CD4-positive, alpha-beta T cell (primary cell): ENCODE data around the gene RILPL2. TPM values are rescaled to one million over a fixed set of nuclear protein-coding genes. Genes with fewer than 3 reads are reported as not detected.

ENCODE experiments used
- ATAC-seq: fragments of 200-7000 bp; cut with Tn5 transposase; one replicate; pipeline ENCODE4 v1.10.0; 2022; ENCODE audit warnings: mild to moderate bottlenecking; ENCODE audit not compliant: poor library complexity
- CTCF ChIA-PET: fragments of 350-600 bp; sonication (Branson Sonifier 250); formaldehyde crosslinking; loops from one replicate; lab custom pipeline; 2021; ENCODE audit warnings: antibody characterized with exemption, inconsistent platforms; lab: Charles Lee
- POLR2A ChIA-PET: fragments of 350-600 bp; sonication (Branson Sonifier 250); formaldehyde crosslinking; loops from one replicate; lab custom pipeline; 2021; ENCODE audit warnings: antibody characterized with exemption, inconsistent platforms; lab: Charles Lee
- DNase-seq, 14 experiments: peaks; one replicate each; pipeline ENCODE4 v3.0.0-alpha.2; 2013 to 2020; ENCODE audit warnings: mixed read lengths in 2 of 14
- H3K27ac ChIP-seq, 2 donors: one replicate each; pipeline versions ENCODE4 v1.5.1 to v1.7.0; 2013; ENCODE audit warnings: low read length in 2 of 2, low read depth in 1 of 2, mild to moderate bottlenecking in 1 of 2
- H3K27me3 ChIP-seq, 2 experiments: 1 replicate in 1 of 2; 2 replicates in 1 of 2; pipeline versions ENCODE4 v1.6.1 to v1.7.0; 2013; ENCODE audit warnings: low read length in 2 of 2, control low read depth in 1 of 2, mild to moderate bottlenecking in 1 of 2, moderate library complexity in 1 of 2; ENCODE audit not compliant: insufficient read depth in 2 of 2, control insufficient read depth in 1 of 2
- H3K36me3 ChIP-seq: one replicate; pipeline ENCODE4 v1.6.1; 2013; ENCODE audit warnings: low read length, control low read depth; ENCODE audit not compliant: insufficient read depth
- H3K4me1 ChIP-seq: one replicate; pipeline ENCODE4 v1.6.1; 2013; ENCODE audit warnings: low read length, control low read depth; ENCODE audit not compliant: insufficient read depth
- H3K4me3 ChIP-seq: one replicate; pipeline ENCODE4 v1.5.1; 2013; ENCODE audit warnings: mild to moderate bottlenecking, low read length, moderate library complexity
- H3K9me3 ChIP-seq, 2 experiments: 1 replicate in 1 of 2; 2 replicates in 1 of 2; pipeline versions ENCODE4 v1.6.1 to v1.7.0; 2013; ENCODE audit warnings: low read length in 2 of 2, mild to moderate bottlenecking in 2 of 2, control low read depth in 1 of 2, moderate library complexity in 1 of 2; ENCODE audit not compliant: control insufficient read depth in 1 of 2, insufficient read depth in 1 of 2
- H3K27ac Mint-ChIP-seq: one replicate; pipeline ENCODE4 v1.8.0; 2020; ENCODE audit warnings: mixed read lengths
- H3K27me3 Mint-ChIP-seq: one replicate; pipeline ENCODE4 v1.8.0; 2021; ENCODE audit warnings: mixed read lengths
- H3K36me3 Mint-ChIP-seq: one replicate; pipeline ENCODE4 v1.8.0; 2021; ENCODE audit warnings: low read depth, mixed read lengths
- H3K4me1 Mint-ChIP-seq: one replicate; pipeline ENCODE4 v1.8.0; 2021; ENCODE audit warnings: low read depth, mixed read lengths
- H3K4me3 Mint-ChIP-seq: one replicate; pipeline ENCODE4 v1.8.0; 2020; ENCODE audit warnings: mild to moderate bottlenecking, mixed read lengths
- H3K9me3 Mint-ChIP-seq: one replicate; pipeline ENCODE4 v1.8.0; 2020; ENCODE audit warnings: mixed read lengths
- intact Hi-C, 2 experiments: fragments of 100-400 bp; cut with DNase I in 1 of 2; cut with micrococcal nuclease in 1 of 2; formaldehyde crosslinking; loops; one replicate each; pipeline versions ENCODE4 v1.15.1 to v1.9.0; 2023 to 2025; cut with DNase I, micrococcal nuclease
- total RNA-seq, 174 experiments: library from RNA in 2 of 174; stranded (reverse) in 2 of 174; gene quantifications; one replicate each; pipeline ENCODE4 v1.2.3 and lab custom pipeline; 2021 to 2026
- TF ChIP-seq, protein P1 (sequence below): fragments of 200-600 bp; IDR thresholded peaks from one replicate; pipeline ENCODE4 v1.8.0; 2022; ENCODE audit warnings: antibody characterized with exemption, mild to moderate bottlenecking

RILPL2 gene
- total RNA-seq, 2 experiments from 2014 or later = 4.9 to 5.5 TPM

DNA sequence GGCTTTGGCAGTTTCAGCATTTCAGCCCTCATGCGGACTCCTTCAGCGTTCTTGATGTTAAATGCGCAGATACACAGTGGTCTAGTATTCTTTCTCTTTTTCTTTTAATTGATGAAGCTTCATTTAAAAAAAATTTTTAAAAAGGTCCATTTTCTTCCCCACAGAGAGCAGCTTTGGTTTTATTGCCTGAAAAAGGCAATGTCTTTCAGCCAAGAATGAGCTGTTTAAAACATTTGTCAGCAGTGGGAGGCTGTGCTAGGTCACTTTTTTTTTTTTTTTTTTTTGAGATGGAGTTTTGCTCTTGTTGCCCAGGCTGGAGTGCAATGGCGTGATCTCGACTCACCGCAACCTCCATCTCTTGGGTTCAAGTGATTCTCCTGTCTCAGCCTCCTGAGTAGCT, 39.1 kb downstream of the RILPL2 start:
- Histone ChIP-seq H3K4me1 (peaks cover 22% of the 10 kb centered on the region), H3K27me3 (no peaks in the 10 kb centered on the region), H3K4me3 (no peak overlapping the region), H3K36me3 (peaks cover 68% of the 10 kb centered on the region), H3K9me3 (no peaks in the 10 kb centered on the region), H3K27ac (no peak overlapping the region)
- CTCF ChIA-PET = interaction anchor here (0.7 kb wide), 1 partner anchor 78 kb away, joined by 3 read pairs; no protein-coding TSS in a partner anchor
- Mint-ChIP-seq H3K4me1 (peaks cover 4% of the 10 kb centered on the region), H3K27me3 (no peaks in the 10 kb centered on the region), H3K27ac (no peak overlapping the region), H3K9me3 (no peaks in the 10 kb centered on the region), H3K4me3 (no peak overlapping the region), H3K36me3 (peaks cover 56% of the 10 kb centered on the region)
- DNase-seq = no peak
- no peak for ATAC-seq
- intact Hi-C loops = no loop called here
- POLR2A ChIA-PET = interaction anchor here (0.7 kb wide), 1 partner anchor 75 kb away, joined by 3 read pairs; no protein-coding TSS in a partner anchor
- TF ChIP-seq, protein P1, sequence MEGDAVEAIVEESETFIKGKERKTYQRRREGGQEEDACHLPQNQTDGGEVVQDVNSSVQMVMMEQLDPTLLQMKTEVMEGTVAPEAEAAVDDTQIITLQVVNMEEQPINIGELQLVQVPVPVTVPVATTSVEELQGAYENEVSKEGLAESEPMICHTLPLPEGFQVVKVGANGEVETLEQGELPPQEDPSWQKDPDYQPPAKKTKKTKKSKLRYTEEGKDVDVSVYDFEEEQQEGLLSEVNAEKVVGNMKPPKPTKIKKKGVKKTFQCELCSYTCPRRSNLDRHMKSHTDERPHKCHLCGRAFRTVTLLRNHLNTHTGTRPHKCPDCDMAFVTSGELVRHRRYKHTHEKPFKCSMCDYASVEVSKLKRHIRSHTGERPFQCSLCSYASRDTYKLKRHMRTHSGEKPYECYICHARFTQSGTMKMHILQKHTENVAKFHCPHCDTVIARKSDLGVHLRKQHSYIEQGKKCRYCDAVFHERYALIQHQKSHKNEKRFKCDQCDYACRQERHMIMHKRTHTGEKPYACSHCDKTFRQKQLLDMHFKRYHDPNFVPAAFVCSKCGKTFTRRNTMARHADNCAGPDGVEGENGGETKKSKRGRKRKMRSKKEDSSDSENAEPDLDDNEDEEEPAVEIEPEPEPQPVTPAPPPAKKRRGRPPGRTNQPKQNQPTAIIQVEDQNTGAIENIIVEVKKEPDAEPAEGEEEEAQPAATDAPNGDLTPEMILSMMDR = no peak

DNA sequence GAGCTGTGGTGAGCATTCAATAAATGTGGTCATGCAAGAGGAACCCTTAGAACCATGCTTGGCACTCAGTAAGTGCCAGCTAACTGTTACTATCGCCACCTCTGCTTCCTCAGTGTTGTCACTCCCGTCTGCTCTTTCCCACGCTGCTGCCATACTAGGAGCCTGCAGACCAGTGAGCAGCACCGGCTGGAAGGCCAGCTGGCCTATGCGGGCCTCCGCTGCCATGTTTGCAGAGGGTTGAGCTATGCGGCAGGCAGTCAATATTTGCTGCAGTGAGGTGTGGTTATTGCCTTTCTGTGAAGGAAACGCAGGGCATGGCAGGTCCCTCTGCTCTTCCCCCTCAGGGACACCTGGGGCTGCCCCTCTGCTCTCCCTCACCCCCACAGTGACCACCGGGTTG, 39.5 kb downstream of the RILPL2 start:
- Histone ChIP-seq H3K27me3 (no peaks in the 10 kb centered on the region), H3K9me3 (no peaks in the 10 kb centered on the region), H3K4me3 (no peak overlapping the region), H3K36me3 (peaks cover 66% of the 10 kb centered on the region), H3K4me1 (peaks cover 19% of the 10 kb centered on the region), H3K27ac (no peak overlapping the region)
- H3K36me3 Mint-ChIP-seq = peaks cover 58% of the 10 kb centered on the region
- peaks cover 6% of the 10 kb centered on the region for H3K4me1 Mint-ChIP-seq
- TF ChIP-seq, protein P1 = no peak
- ChIA-PET POLR2A (interaction anchor here (0.7 kb wide), 1 partner anchor 75 kb away, joined by 3 read pairs; no protein-coding TSS in a partner anchor), CTCF (interaction anchor here (0.7 kb wide), 1 partner anchor 79 kb away, joined by 3 read pairs; no protein-coding TSS in a partner anchor)
- intact Hi-C loops = no loop called here
- H3K9me3 Mint-ChIP-seq = no peaks in the 10 kb centered on the region
- H3K27ac Mint-ChIP-seq = no peak overlapping the region
- ATAC-seq (no peak), DNase-seq (no peak)
- H3K4me3 Mint-ChIP-seq = no peak overlapping the region
- no peaks in the 10 kb centered on the region for H3K27me3 Mint-ChIP-seq

DNA sequence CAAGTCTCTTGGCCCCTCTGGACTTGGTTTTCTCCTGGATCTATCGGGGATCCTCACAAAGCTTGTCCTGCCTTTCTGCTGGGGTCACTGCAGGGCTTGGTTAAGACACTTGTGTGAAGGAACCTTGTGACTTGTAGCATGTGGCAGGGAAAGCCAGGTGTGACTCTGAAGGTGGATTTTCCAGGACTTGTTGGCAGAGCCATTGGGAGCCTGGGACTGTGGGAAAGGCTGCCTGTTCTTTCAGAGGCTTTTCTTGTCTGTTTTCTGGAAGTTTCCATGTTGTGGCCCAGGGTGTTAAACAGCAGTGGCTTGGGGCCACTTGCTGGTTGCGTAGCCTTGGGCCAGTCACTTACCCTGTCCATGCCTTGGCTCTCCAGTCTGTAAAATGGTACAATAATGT, 39.9 kb downstream of the RILPL2 start:
- H3K4me3 Mint-ChIP-seq = no peak overlapping the region
- peaks cover 63% of the 10 kb centered on the region for H3K36me3 Mint-ChIP-seq
- H3K9me3 Mint-ChIP-seq = no peaks in the 10 kb centered on the region
- no peak overlapping the region for H3K27ac ChIP-seq
- H3K27me3 ChIP-seq = no peaks in the 10 kb centered on the region
- ChIA-PET POLR2A (no interaction called here), CTCF (no interaction called here)
- TF ChIP-seq, protein P1 = no peak
- peaks cover 10% of the 10 kb centered on the region for H3K4me1 Mint-ChIP-seq
- H3K9me3 ChIP-seq = no peaks in the 10 kb centered on the region
- intact Hi-C loops = no loop called here
- H3K4me3 ChIP-seq = no peak overlapping the region
- peaks cover 23% of the 10 kb centered on the region for H3K4me1 ChIP-seq
- ATAC-seq = no peak
- peaks cover 68% of the 10 kb centered on the region for H3K36me3 ChIP-seq
- DNase-seq = no peak
- H3K27me3 Mint-ChIP-seq = no peaks in the 10 kb centered on the region
- H3K27ac Mint-ChIP-seq = no peak overlapping the region
